ENCODE results near the gene LY6G6F.

DNA sequence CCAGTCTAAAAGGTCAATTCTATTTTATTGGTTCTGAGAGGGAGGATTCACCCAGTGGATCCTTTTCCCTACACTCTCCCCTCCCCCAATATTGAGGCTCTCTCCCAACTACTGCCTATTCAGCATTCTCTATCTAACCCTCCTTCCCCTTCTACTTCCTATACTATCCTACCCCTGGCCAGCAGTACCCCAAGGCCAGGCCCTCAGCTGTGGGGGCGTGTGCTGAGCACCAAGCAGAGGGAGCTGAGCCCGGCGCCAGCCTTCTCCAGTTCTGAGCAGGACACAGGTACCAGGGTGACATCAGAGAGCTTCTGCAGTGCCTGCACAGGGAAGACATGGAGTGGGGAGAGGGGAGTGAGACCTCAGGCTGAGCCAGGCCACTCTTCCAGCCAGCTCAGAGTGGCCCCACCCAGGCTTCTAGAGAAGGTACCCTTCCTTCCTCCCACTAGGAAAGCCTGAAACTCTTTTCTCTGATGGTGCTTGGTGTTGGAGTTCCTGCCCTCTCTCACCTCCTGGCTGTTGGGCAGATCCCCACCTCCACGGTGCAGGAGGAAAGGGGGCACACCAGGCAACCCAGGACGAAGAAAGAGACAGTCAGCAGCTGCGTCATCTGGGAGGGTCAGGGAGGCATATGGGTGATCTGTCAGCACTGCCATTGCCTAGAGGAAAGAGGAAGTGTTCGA lies 20.5 kb downstream of the LY6G6F start:
- TF ChIP-seq, protein P1, sequence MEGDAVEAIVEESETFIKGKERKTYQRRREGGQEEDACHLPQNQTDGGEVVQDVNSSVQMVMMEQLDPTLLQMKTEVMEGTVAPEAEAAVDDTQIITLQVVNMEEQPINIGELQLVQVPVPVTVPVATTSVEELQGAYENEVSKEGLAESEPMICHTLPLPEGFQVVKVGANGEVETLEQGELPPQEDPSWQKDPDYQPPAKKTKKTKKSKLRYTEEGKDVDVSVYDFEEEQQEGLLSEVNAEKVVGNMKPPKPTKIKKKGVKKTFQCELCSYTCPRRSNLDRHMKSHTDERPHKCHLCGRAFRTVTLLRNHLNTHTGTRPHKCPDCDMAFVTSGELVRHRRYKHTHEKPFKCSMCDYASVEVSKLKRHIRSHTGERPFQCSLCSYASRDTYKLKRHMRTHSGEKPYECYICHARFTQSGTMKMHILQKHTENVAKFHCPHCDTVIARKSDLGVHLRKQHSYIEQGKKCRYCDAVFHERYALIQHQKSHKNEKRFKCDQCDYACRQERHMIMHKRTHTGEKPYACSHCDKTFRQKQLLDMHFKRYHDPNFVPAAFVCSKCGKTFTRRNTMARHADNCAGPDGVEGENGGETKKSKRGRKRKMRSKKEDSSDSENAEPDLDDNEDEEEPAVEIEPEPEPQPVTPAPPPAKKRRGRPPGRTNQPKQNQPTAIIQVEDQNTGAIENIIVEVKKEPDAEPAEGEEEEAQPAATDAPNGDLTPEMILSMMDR (IDR thresholded peaks at IDR 0.05): no peak
- no peak for TF ChIP-seq POLR2A (IDR thresholded peaks at IDR 0.05)

Data from prostate gland (tissue), 2 donors.